ENCODE measurements around the gene ZC3H10.

DNA sequence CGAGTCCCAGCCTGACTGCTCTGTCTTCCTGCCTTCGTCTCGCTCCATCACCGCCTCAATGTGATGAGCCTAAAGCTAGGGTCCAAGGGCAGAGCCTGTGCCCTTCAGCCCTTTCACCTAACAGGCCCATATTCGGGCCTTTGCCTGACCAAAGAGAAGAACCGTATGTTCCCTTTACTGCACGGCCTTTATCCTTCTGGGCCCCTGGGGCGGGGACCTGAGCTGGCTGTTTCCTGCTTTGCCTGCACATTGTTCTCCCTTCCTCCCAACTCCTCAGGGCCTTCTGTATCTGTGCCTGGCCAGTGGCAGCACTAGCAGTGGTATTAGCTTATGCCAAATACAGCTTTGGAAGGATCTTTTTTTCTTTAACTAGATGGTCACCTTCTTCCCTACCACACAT lies 25.8 kb downstream of the ZC3H10 start:
- TF ChIP-seq, protein P1, sequence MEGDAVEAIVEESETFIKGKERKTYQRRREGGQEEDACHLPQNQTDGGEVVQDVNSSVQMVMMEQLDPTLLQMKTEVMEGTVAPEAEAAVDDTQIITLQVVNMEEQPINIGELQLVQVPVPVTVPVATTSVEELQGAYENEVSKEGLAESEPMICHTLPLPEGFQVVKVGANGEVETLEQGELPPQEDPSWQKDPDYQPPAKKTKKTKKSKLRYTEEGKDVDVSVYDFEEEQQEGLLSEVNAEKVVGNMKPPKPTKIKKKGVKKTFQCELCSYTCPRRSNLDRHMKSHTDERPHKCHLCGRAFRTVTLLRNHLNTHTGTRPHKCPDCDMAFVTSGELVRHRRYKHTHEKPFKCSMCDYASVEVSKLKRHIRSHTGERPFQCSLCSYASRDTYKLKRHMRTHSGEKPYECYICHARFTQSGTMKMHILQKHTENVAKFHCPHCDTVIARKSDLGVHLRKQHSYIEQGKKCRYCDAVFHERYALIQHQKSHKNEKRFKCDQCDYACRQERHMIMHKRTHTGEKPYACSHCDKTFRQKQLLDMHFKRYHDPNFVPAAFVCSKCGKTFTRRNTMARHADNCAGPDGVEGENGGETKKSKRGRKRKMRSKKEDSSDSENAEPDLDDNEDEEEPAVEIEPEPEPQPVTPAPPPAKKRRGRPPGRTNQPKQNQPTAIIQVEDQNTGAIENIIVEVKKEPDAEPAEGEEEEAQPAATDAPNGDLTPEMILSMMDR (IDR thresholded peaks at IDR 0.05) = no peak
- TF ChIP-seq EP300 (IDR thresholded peaks at IDR 0.05) (no peak), POLR2A (IDR thresholded peaks at IDR 0.05) (no peak), POLR2AphosphoS5 (IDR thresholded peaks at IDR 0.05) (no peak)

Measured in suprapubic skin (tissue), 4 donors.